Measurements from ENCODE around the gene AIG1.
"Not testable (repeated sequence)": the region's sequence is repeated elsewhere in the genome, so short reads cannot be mapped to it uniquely, and the experiment has no call there.

The AIG1 gene

GRCh38 chr6:143293523-143293922 is 232.8 kb downstream of the AIG1 start:
- DNase-seq: no peak

- no peak for DNase-seq
Observed at GRCh38 chr6:143294265-143294860, 233.7 kb downstream of the AIG1 start.

DNA sequence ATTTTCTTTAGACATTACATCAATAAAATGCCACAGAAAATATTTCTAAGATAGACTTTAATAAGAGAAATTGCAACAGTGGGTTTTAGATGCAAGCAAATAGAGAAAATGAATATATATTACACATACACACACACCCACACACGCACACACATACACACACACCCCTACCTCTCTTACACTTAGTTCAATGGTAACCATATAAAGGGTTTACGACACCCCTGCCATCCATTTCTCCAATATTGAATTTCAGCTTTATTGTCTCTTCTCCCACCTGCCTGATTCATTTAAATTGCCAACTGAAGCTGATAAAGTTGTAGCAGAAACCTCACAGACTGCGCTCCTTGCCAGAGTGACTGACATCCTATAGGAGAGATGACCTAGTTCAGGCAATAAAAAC is 235.2 kb downstream of the AIG1 start:
- no peak for DNase-seq

DNA sequence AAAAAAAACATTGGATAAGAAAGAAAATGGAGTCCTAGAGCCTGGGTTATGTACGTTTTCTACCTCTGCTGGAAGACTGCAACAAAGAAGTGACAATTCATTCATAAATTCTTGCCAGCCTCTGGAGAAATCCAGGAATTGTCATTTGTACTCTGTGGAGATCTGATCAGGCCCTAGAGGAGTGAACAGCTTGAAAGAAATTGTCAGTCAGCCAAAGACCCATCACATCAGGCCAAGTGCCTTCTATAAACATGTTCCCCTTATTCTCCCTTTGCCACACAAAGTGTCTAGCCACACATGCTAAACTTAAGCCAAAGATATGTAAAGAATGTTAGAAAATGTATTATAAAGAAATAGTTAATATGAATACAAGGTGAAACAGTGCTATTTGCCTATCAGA is 237.4 kb downstream of the AIG1 start:
- DNase-seq: no peak

DNA sequence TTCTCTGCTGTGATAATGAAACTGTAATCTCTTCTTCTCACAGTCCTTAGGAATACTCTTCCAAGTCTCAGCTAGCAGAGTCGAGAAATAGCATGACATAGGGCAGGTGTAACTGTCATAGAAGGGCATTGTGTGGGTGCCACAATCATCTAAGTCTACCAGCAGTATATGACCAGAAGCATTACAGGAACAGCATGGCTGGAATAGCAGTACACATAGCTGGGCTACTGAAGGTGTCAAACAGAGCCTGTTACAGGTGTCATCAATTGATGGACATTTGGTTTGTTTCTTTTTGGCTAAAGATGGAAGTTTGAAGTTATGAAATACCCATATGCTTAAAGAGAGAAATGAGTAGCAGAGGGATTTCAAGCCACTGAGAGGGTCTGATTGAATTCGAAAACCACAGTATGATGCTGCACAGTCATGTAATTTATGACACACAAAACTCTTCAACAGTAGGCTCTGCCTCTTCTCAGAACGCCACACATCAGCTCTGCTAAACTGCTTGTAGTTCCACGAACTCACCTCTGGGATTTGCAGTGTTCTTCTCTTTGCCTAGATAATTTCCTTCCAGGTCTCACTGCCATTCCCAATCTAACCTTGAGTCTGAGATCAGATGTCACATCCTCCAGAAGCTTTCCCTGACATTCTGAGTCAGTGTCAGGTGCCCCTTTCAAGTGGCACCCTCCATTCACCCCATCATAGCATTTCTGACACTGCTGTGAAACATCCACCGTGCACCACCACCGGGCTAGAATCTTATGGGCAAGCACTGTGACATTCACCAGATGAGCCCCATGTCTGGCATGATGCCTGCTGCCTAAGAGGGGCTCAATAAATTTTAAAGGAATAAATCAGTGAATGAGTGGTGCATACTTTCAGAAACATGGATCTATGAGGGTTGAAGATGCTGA is 238.8 kb downstream of the AIG1 start:
- no peak for DNase-seq

DNA sequence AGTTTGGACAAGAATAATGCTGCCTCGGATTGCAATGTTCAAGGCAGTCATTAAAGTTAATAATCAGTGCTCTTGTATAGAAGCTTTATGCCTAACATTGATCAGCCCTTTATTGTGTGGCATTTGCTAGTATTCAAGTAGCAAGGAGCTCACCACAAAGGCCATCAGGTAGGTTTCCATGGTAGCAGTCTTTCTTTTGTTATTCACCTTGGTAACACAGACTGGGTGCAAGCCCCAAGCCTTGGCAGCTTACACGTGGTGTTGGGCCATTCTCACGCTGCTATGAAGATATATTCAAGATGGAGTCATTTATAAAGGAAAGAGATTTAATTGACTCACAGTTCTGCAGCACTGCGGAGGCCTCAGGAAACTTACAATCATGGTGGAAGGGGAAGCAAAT is 240.5 kb downstream of the AIG1 start:
- no peak for DNase-seq

- not testable (repeated sequence) for DNase-seq
Observed at GRCh38 chr6:143307760-143308159, 247.1 kb downstream of the AIG1 start.

- DNase-seq: no peak
Observed at GRCh38 chr6:143313163-143313562, 252.5 kb downstream of the AIG1 start.

- DNase-seq: no peak
Observed at GRCh38 chr6:143321491-143322086, 260.9 kb downstream of the AIG1 start.

GRCh38 chr6:143322386-143322785 is 261.7 kb downstream of the AIG1 start:
- no peak for DNase-seq

- no peak for DNase-seq
Observed at GRCh38 chr6:143323729-143324470, 263.2 kb downstream of the AIG1 start.

DNA sequence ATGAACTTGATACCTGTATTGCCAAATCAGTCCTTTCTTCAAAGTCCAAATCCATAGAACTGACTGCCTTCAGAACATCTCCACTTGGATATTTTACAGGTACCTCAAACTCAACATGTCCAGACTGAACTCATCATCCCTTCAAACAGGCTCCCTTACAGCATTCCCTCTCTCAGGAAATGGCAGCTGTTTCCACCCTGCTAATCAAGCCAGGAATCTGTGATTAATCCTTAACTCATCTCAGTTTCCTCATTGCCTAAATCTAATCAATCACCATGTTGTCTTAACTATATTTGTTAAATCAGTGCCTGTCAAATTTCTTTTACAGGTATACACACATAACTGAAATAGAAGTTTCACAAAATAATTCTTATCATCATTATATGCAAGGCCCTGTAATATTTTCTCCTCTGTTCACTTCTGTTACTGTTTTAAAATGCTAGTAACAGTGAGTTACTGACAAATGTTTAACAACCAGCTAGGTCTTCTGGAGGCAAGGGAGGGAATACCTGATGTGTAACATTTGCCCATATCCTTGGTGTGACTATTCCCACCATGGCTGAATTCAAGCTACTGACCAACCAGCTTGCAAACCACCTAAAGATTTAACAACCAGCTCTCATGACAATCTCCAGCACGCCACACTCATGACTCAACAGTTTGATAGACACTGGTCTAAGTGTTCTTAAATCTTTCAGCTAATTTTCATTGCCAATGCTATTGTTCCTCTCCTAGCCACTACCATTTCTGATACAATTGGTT is 264.9 kb downstream of the AIG1 start:
- no peak for DNase-seq

- no peak for DNase-seq
Observed at GRCh38 chr6:143328876-143329275, 268.2 kb downstream of the AIG1 start.

- no peak for DNase-seq
Observed at GRCh38 chr6:143329323-143329722, 268.6 kb downstream of the AIG1 start.

DNA sequence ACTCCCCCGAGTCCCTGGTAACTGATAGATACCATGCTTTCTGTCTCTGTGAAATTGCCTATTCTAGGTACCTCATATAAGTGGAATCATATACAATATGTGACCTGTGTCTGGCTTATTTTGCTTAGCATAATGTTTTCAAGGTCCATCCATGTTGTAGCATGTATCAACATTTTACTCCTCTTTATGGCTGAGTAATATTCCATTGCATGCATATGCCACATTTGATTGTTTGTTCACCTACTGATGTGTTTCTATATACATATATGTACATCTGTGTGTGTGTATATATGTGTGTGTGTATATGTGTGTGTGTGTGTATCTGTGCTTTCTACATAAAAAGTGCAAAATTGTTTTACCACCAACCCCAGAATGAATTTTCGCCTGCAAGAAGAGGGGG is 270.7 kb downstream of the AIG1 start:
- no peak for DNase-seq

- no peak for DNase-seq
Observed at GRCh38 chr6:143332153-143332845, 271.6 kb downstream of the AIG1 start.

DNA sequence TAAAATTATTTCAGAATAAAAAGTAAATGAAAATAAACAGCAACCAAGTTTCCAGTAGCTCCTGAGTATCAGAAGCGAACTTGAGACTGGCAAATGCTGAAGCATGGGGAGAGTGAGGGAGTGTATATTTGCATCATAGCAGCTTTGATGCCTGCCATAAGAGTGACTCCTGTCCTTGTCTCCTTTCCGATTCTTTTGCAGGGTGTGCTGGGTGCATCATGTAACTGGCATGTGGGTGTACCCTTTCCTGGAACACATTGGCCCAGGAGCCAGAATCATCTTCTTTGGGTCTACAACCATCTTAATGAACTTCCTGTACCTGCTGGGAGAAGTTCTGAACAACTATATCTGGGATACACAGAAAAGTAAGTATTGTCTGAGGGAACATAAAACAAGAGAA is 272.4 kb downstream of the AIG1 start:
- no peak for DNase-seq

- no peak for DNase-seq
Observed at GRCh38 chr6:143333749-143334520, 273.2 kb downstream of the AIG1 start.

DNA sequence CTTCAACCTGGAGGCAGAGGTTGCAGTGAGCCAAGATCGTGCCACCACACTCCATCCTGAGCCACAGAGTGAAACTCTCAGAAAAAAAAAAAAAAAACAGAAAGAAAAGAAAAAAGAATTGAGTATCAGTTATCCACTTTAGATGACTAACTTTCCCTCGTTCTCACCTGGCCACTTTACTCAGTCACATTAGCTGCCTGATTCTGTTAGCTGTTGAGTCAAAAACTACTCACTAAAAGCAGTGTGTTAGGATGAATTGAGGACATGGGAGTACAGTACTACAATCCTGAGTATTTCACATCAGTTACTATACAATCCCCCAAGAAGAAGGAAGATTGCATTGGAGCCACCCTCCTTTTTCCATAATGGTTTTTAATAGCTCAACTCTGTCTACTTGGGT is 275.2 kb downstream of the AIG1 start:
- no peak for DNase-seq

- DNase-seq: no peak
Observed at GRCh38 chr6:143336446-143337152, 275.9 kb downstream of the AIG1 start.
